Karpas-422 (cell line): Measurements from ENCODE around the gene NCOR2. TPM values are rescaled to one million over a fixed set of nuclear protein-coding genes. Genes with fewer than 3 reads are reported as not detected.
"Not testable (repeated sequence)": the region's sequence is repeated elsewhere in the genome, so short reads cannot be mapped to it uniquely, and the experiment has no call there.

Experiments
- DNase-seq: peaks from one replicate; pipeline ENCODE4 v3.0.0-alpha.2; 2015
- H2AFZ ChIP-seq: fragments of 200-600 bp; sonication (generic); 2 replicates; pipeline ENCODE4 v1.6.1; 2014; ENCODE audit warnings: antibody characterized with exemption, low read length, mixed read lengths
- H3K27ac ChIP-seq: fragments of 200-600 bp; sonication (generic); 2 replicates; pipeline ENCODE4 v1.5.1; 2014; ENCODE audit warnings: mild to moderate bottlenecking, low read length, moderate library complexity
- H3K27me3 ChIP-seq: fragments of 200-600 bp; sonication (generic); 2 replicates; pipeline ENCODE4 v1.6.1; 2014; ENCODE audit warnings: low read length, mixed read lengths
- H3K36me3 ChIP-seq: fragments of 200-600 bp; sonication (generic); 2 replicates; pipeline ENCODE4 v1.6.1; 2014; ENCODE audit warnings: low read length, mixed read lengths; ENCODE audit not compliant: insufficient read depth
- H3K4me1 ChIP-seq: fragments of 200-600 bp; sonication (generic); 2 replicates; pipeline ENCODE4 v1.6.1; 2014; ENCODE audit warnings: mild to moderate bottlenecking, low read length, mixed read lengths
- H3K4me2 ChIP-seq: fragments of 200-600 bp; sonication (generic); 2 replicates; pipeline ENCODE4 v1.6.1; 2014; ENCODE audit warnings: low read length, low read depth, mild to moderate bottlenecking; ENCODE audit not compliant: poor library complexity, severe bottlenecking
- H3K4me3 ChIP-seq: fragments of 200-600 bp; sonication (generic); 2 replicates; pipeline ENCODE4 v1.5.1; 2014; ENCODE audit warnings: mild to moderate bottlenecking, antibody characterized with exemption, low read length, mixed read lengths
- H3K79me2 ChIP-seq: fragments of 200-600 bp; sonication (generic); 2 replicates; pipeline ENCODE4 v1.6.1; 2014; ENCODE audit warnings: mild to moderate bottlenecking, low read length, mixed read lengths
- H3K9ac ChIP-seq: fragments of 200-600 bp; sonication (generic); 2 replicates; pipeline ENCODE4 v1.6.0; 2014; ENCODE audit warnings: low read length
- H3K9me2 ChIP-seq: fragments of 200-600 bp; sonication (generic), shearing (Covaris generic); replicated peaks from 2 replicates; pipeline ENCODE4 v1.6.0; 2014; ENCODE audit warnings: mild to moderate bottlenecking, low read length, moderate library complexity; ENCODE audit not compliant: insufficient read depth
- H3K9me3 ChIP-seq: fragments of 300-700, 200-600 bp; sonication (generic); 2 replicates; pipeline ENCODE4 v1.6.1; 2014; ENCODE audit warnings: low read length, mixed read lengths
- H4K20me1 ChIP-seq: fragments of 200-600 bp; sonication (generic); 2 replicates; pipeline ENCODE4 v1.6.1; 2014; ENCODE audit warnings: mild to moderate bottlenecking, antibody characterized with exemption, low read length, low read depth; ENCODE audit not compliant: insufficient read depth
- total RNA-seq: library from RNA; depleted of rRNA; stranded (reverse); fragments of >200 nt; shearing (Covaris generic); gene quantifications from 2 replicates; pipeline ENCODE4 v1.2.3, GENCODE V29; 2014; ENCODE audit warnings: low replicate concordance

Gene NCOR2
- total RNA-seq, 1 experiment from 2014 or later: 36.8 TPM

- Histone ChIP-seq H4K20me1 (no peaks in the 10 kb centered on the region), H3K4me2 (peak overlapping the region; percentile 50), H3K4me1 (peaks cover 24% of the 10 kb centered on the region), H3K9me2 (no peaks in the 10 kb centered on the region), H3K9ac (no peak overlapping the region), H3K27me3 (no peaks in the 10 kb centered on the region), H3K9me3 (no peaks in the 10 kb centered on the region), H3K36me3 (no peaks in the 10 kb centered on the region), H3K27ac (no peak overlapping the region), H3K79me2 (no peaks in the 10 kb centered on the region), H3K4me3 (no peak overlapping the region), H2AFZ (no peak overlapping the region)
- DNase-seq: no peak
Observed at GRCh38 chr12:124593176-124593575, 25.8 kb upstream of the NCOR2 start.

DNA sequence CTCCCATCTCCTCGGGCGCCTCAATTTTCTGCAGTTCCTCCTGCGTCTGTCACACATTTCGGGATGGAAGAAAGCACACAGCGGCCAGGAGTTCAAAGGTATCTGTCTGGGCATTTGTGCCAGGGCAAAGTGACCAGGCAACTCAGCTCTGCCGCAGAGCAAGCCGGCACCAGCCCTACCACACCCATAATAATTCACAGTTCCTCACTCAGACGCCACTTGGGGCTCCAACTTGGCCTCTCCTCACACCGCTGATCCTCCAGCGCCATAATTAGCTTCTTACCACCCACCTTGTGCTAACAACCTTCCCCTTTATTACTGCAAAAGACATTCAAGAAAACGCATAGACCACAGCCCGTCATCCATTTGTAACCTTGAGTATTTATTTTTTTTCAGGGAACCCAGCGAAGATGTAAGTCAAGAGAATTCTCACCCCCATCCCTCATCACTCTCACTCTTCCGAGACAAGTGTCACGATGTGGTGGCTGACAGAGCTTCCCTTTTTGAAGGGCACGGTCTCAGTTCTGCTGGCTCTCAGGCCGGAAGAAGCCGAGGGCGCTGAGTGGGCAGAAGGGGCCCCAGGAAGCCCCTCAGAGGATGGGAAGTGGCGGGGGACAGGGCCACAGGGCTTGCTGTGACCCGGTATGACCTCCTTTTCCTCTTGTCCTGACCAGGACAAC, 25.2 kb upstream of the NCOR2 start:
- H3K27me3 ChIP-seq: no peaks in the 10 kb centered on the region
- no peaks in the 10 kb centered on the region for H3K79me2 ChIP-seq
- no peak overlapping the region for H3K4me3 ChIP-seq
- 0 out of 2 replicates have a peak overlapping the region, but pooled peaks have one; percentile 5 for H3K9ac ChIP-seq
- no peaks in the 10 kb centered on the region for H3K9me2 ChIP-seq
- no peaks in the 10 kb centered on the region for H3K36me3 ChIP-seq
- H3K4me2 ChIP-seq: peak overlapping the region; percentile 50
- H3K9me3 ChIP-seq: no peaks in the 10 kb centered on the region
- DNase-seq: peak; percentile 66
- H3K4me1 ChIP-seq: peaks cover 19% of the 10 kb centered on the region
- no peaks in the 10 kb centered on the region for H4K20me1 ChIP-seq
- H2AFZ ChIP-seq: peak overlapping the region; percentile 43; the same call in 1 of the 2 replicates
- H3K27ac ChIP-seq: no peak overlapping the region

DNA sequence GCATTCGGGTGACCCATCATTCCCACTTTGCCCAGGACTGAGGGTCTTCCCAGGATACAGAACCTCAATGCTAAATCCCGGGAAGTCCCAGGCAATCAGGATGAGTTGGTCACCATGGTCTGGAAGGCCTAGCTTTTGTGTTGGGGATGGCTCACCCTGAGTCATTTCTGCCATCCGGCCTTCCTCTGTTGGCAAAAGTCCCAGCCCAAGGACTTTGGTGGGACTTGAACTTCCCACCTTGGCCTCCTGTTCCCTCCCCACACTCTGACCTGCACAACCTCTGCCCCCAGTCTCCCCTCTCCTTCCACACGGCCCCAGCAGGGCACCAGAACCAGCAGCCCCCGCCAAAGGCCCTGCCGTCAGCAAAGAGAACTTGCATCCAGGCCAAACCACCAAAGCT, 24.6 kb upstream of the NCOR2 start:
- H3K9ac ChIP-seq: 0 out of 2 replicates have a peak overlapping the region, but pooled peaks have one; percentile 5
- H3K27ac ChIP-seq: no peak overlapping the region
- H3K9me2 ChIP-seq: no peaks in the 10 kb centered on the region
- no peak overlapping the region for H3K4me3 ChIP-seq
- no peaks in the 10 kb centered on the region for H3K79me2 ChIP-seq
- no peaks in the 10 kb centered on the region for H3K27me3 ChIP-seq
- no peak for DNase-seq
- peak overlapping the region; percentile 50 for H3K4me2 ChIP-seq
- H3K4me1 ChIP-seq: peaks cover 13% of the 10 kb centered on the region
- H2AFZ ChIP-seq: peak overlapping the region; percentile 43; the same call in 1 of the 2 replicates
- no peaks in the 10 kb centered on the region for H3K9me3 ChIP-seq
- no peaks in the 10 kb centered on the region for H4K20me1 ChIP-seq
- no peaks in the 10 kb centered on the region for H3K36me3 ChIP-seq

DNA sequence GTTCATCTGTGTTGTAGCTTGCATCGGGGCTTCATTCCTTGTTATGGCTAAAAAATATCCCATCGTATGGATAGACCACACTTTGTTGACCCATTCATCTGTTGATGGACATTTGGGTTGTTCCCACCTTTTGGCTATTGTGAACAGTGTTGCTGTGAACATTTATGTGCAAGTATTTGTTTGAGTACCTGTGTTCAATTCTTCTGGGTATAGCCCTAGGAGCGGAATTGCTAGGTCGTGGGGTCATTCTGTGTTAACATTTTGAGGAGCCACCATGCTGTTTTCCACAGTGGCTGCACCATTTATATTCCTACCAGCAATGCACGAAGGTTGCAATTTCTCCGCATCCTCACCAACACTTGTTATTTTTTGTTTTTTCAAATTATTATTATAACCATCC, 23.0 kb upstream of the NCOR2 start:
- Histone ChIP-seq H3K79me2 (no peaks in the 10 kb centered on the region), H2AFZ (no peak overlapping the region), H3K4me2 (no peak overlapping the region), H4K20me1 (no peaks in the 10 kb centered on the region), H3K9ac (no peak overlapping the region), H3K4me3 (no peak overlapping the region), H3K9me3 (no peaks in the 10 kb centered on the region), H3K4me1 (peaks cover 12% of the 10 kb centered on the region), H3K9me2 (no peaks in the 10 kb centered on the region), H3K27ac (no peak overlapping the region), H3K27me3 (no peaks in the 10 kb centered on the region), H3K36me3 (no peaks in the 10 kb centered on the region)
- DNase-seq: no peak

DNA sequence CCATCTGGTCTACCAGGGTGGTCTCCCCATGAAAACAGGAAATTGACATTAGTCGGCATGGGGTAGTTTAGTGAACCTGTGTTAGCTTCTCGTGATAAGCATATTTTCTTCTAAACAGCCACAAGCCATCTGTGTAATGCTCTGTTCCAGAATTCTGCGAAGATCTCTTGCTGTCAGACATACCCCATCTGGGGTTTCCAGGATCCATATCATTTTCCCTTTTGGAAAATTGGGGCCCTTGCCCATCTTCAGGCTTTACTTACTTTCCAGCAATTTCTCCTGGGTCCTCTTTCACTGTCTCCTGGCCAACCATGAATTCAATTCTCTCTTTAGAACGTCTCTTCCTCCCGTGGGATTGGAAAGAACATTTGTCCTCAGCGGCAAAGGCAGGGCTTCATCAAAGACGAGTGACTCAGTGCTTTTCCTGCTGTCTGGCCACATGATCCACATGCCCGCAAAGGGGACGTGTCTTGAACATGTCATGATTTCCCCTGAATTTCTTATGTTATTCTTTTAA, 21.4 kb upstream of the NCOR2 start:
- no peaks in the 10 kb centered on the region for H3K27me3 ChIP-seq
- H3K4me3 ChIP-seq: no peak overlapping the region
- no peak overlapping the region for H2AFZ ChIP-seq
- H3K4me1 ChIP-seq: peaks cover 15% of the 10 kb centered on the region
- H3K27ac ChIP-seq: no peak overlapping the region
- H3K9me3 ChIP-seq: no peaks in the 10 kb centered on the region
- DNase-seq: no peak
- no peaks in the 10 kb centered on the region for H4K20me1 ChIP-seq
- H3K4me2 ChIP-seq: no peak overlapping the region
- H3K36me3 ChIP-seq: no peaks in the 10 kb centered on the region
- no peak overlapping the region for H3K9ac ChIP-seq
- no peaks in the 10 kb centered on the region for H3K79me2 ChIP-seq
- no peaks in the 10 kb centered on the region for H3K9me2 ChIP-seq

- Histone ChIP-seq H3K36me3 (no peaks in the 10 kb centered on the region), H3K4me3 (no peak overlapping the region), H3K4me1 (peaks cover 16% of the 10 kb centered on the region), H2AFZ (no peak overlapping the region), H3K27me3 (no peaks in the 10 kb centered on the region), H3K9me2 (no peaks in the 10 kb centered on the region), H3K4me2 (no peak overlapping the region), H3K79me2 (no peaks in the 10 kb centered on the region), H3K9me3 (no peaks in the 10 kb centered on the region), H3K27ac (no peak overlapping the region), H3K9ac (no peak overlapping the region), H4K20me1 (no peaks in the 10 kb centered on the region)
- no peak for DNase-seq
Observed at GRCh38 chr12:124588018-124588634, 20.7 kb upstream of the NCOR2 start.

- no peak overlapping the region for H3K4me2 ChIP-seq
- H3K4me3 ChIP-seq: no peak overlapping the region
- H4K20me1 ChIP-seq: no peaks in the 10 kb centered on the region
Observed at GRCh38 chr12:124586756-124587155, 19.3 kb upstream of the NCOR2 start.

GRCh38 chr12:124584494-124584893, 17.1 kb upstream of the NCOR2 start:
- not testable (repeated sequence) for H3K9ac ChIP-seq, H4K20me1 ChIP-seq, H3K27me3 ChIP-seq, H3K79me2 ChIP-seq, H2AFZ ChIP-seq, H3K27ac ChIP-seq, H3K4me2 ChIP-seq, H3K4me3 ChIP-seq, DNase-seq, H3K9me3 ChIP-seq, H3K36me3 ChIP-seq, H3K4me1 ChIP-seq, H3K9me2 ChIP-seq

More at GRCh38 chr12:124586756-124587155, 19.3 kb upstream of the NCOR2 start:
- Histone ChIP-seq H3K27me3 (no peaks in the 10 kb centered on the region), H3K4me1 (peaks cover 5% of the 10 kb centered on the region), H3K9me2 (no peaks in the 10 kb centered on the region), H3K9ac (no peak overlapping the region), H3K27ac (no peak overlapping the region), H3K79me2 (no peaks in the 10 kb centered on the region), H2AFZ (no peak overlapping the region), H3K9me3 (no peaks in the 10 kb centered on the region), H3K36me3 (no peaks in the 10 kb centered on the region)
- no peak for DNase-seq
